ENCODE results near the gene ZNF511. TPM values are rescaled to one million over a fixed set of nuclear protein-coding genes. Genes with fewer than 3 reads are reported as not detected.

Gene ZNF511
- total and polyA plus RNA-seq, 4 experiments from 2014 or later: 31.5 to 107 (median 51.0) TPM

GRCh38 chr10:133326223-133326551 is 17.5 kb downstream of the ZNF511 start:
- H3K36me3 ChIP-seq (ENCODE audit: insufficient read depth, low read length): no peaks in the 10 kb centered on the region
- peaks cover 24% of the 10 kb centered on the region for H3K4me1 ChIP-seq (ENCODE audit: insufficient read depth, low read length)
- peak overlapping the region in 6 of 8 donors; percentile 17 to 54 (median 37) for H3K4me3 Mint-ChIP-seq
- no peaks in the 10 kb centered on the region for H3K9me3 ChIP-seq (ENCODE audit: control insufficient read depth in 1 of 2, low read length in 2 of 2)
- POLR2A ChIA-PET (ENCODE audit: partially characterized antibody): no interaction called here
- peaks cover 3 to 20% (median 12%) of the 10 kb centered on the region in 4 donors for H3K4me1 Mint-ChIP-seq
- H3K27me3 Mint-ChIP-seq: peaks cover 12 to 18% of the 10 kb centered on the region in 2 donors
- no peak for DNase-seq
- H3K27me3 ChIP-seq (ENCODE audit: insufficient read depth, low read length): peaks cover 31% of the 10 kb centered on the region
- H3K4me3 ChIP-seq (ENCODE audit: low read length in 2 of 2): no peak overlapping the region
- H3K9me3 Mint-ChIP-seq: no peaks in the 10 kb centered on the region
- peak overlapping the region in 3 of 7 donors; percentile 7 to 60 (median 13) for H3K27ac Mint-ChIP-seq
- no peaks in the 10 kb centered on the region for H3K36me3 Mint-ChIP-seq
- CTCF ChIA-PET (ENCODE audit: partially characterized antibody): no interaction called here
- H3K27ac ChIP-seq (ENCODE audit: low read depth, low read length): no peak overlapping the region
- intact Hi-C loops (cut with micrococcal nuclease): no loop called here

- Histone ChIP-seq H3K9me3 (ENCODE audit: control insufficient read depth in 1 of 2, low read length in 2 of 2) (no peaks in the 10 kb centered on the region), H3K4me1 (ENCODE audit: insufficient read depth, low read length) (peaks cover 24% of the 10 kb centered on the region), H3K27ac (ENCODE audit: low read depth, low read length) (no peak overlapping the region), H3K4me3 (ENCODE audit: low read length in 2 of 2) (no peak overlapping the region), H3K27me3 (ENCODE audit: insufficient read depth, low read length) (peaks cover 31% of the 10 kb centered on the region), H3K36me3 (ENCODE audit: insufficient read depth, low read length) (no peaks in the 10 kb centered on the region)
- ChIA-PET CTCF (ENCODE audit: partially characterized antibody) (interaction anchor here (1.4 to 3.2 kb wide), 5 partner anchors 10 to 115 kb away, joined by 4 to 28 read pairs (median 5); partner anchors contain the start of gene CALY), POLR2A (ENCODE audit: partially characterized antibody) (no interaction called here)
- Mint-ChIP-seq H3K27ac (peak overlapping the region in 2 of 7 donors; percentile 17 to 24), H3K4me3 (peak overlapping the region in 2 of 8 donors; percentile 32 to 53), H3K27me3 (peaks cover 12 to 18% of the 10 kb centered on the region in 2 donors), H3K4me1 (peaks cover 3 to 21% (median 12%) of the 10 kb centered on the region in 4 donors), H3K9me3 (no peaks in the 10 kb centered on the region), H3K36me3 (no peaks in the 10 kb centered on the region)
- intact Hi-C loops (cut with micrococcal nuclease): no loop called here
- DNase-seq: no peak
Observed at GRCh38 chr10:133326745-133327650, 18.3 kb downstream of the ZNF511 start.

GRCh38 chr10:133327651-133328357 is 19.1 kb downstream of the ZNF511 start:
- H3K4me3 Mint-ChIP-seq: no peak overlapping the region
- DNase-seq: peak in 1 of 5 donors; percentile 16
- intact Hi-C loops (cut with micrococcal nuclease): no loop called here

GRCh38 chr10:133328358-133329343 is 19.9 kb downstream of the ZNF511 start:
- no peak overlapping the region for H3K4me3 Mint-ChIP-seq
- peak in 1 of 5 donors; percentile 39 for DNase-seq
- H3K4me1 Mint-ChIP-seq: peaks cover 2 to 30% (median 12%) of the 10 kb centered on the region in 4 donors
- Histone ChIP-seq H3K4me3 (ENCODE audit: low read length in 2 of 2) (no peak overlapping the region), H3K36me3 (ENCODE audit: insufficient read depth, low read length) (no peaks in the 10 kb centered on the region), H3K27me3 (ENCODE audit: insufficient read depth, low read length) (peaks cover 31% of the 10 kb centered on the region), H3K4me1 (ENCODE audit: insufficient read depth, low read length) (peaks cover 24% of the 10 kb centered on the region), H3K9me3 (ENCODE audit: control insufficient read depth in 1 of 2, low read length in 2 of 2) (no peaks in the 10 kb centered on the region), H3K27ac (ENCODE audit: low read depth, low read length) (no peak overlapping the region)
- intact Hi-C loops (cut with micrococcal nuclease): loop anchor here (1.0 kb wide), 4 partner anchors 50 to 280 kb away; no protein-coding TSS in a partner anchor
- peak overlapping the region in 1 of 7 donors; percentile 79 for H3K27ac Mint-ChIP-seq
- CTCF ChIA-PET (ENCODE audit: partially characterized antibody): interaction anchor here (0.6 to 3.2 kb wide), 58 partner anchors 8 to 290 kb away, joined by 3 to 28 read pairs (median 5); partner anchors contain the start of genes CALY, ECHS1 and PRAP1
- peaks cover 0 to 5% (median 0%) of the 10 kb centered on the region in 8 donors for H3K9me3 Mint-ChIP-seq
- POLR2A ChIA-PET (ENCODE audit: partially characterized antibody): interaction anchor here (0.9 to 1.3 kb wide), 3 partner anchors 27 to 49 kb away, joined by 3 to 6 read pairs (median 3); partner anchors contain the start of genes FUOM and PAOX
- peaks cover 13 to 18% of the 10 kb centered on the region in 2 donors for H3K27me3 Mint-ChIP-seq
- no peaks in the 10 kb centered on the region for H3K36me3 Mint-ChIP-seq

More at GRCh38 chr10:133327651-133328357, 19.1 kb downstream of the ZNF511 start:
- CTCF ChIA-PET (ENCODE audit: partially characterized antibody): interaction anchor here (1.2 to 3.2 kb wide), 9 partner anchors 9 to 281 kb away, joined by 3 to 28 read pairs (median 5); partner anchors contain the start of gene CALY
- Mint-ChIP-seq H3K9me3 (peaks cover 0 to 5% (median 0%) of the 10 kb centered on the region in 8 donors), H3K4me1 (peaks cover 3 to 29% (median 12%) of the 10 kb centered on the region in 4 donors), H3K36me3 (no peaks in the 10 kb centered on the region), H3K27me3 (peaks cover 12 to 18% of the 10 kb centered on the region in 2 donors), H3K27ac (no peak overlapping the region)
- no peak overlapping the region for H3K4me3 ChIP-seq (ENCODE audit: low read length in 2 of 2)
- H3K36me3 ChIP-seq (ENCODE audit: insufficient read depth, low read length): no peaks in the 10 kb centered on the region
- POLR2A ChIA-PET (ENCODE audit: partially characterized antibody): interaction anchor here (1.2 kb wide), 1 partner anchor 30 kb away, joined by 3 read pairs; the partner anchor contains the start of gene FUOM
- H3K9me3 ChIP-seq (ENCODE audit: control insufficient read depth in 1 of 2, low read length in 2 of 2): no peaks in the 10 kb centered on the region
- H3K27ac ChIP-seq (ENCODE audit: low read depth, low read length): no peak overlapping the region
- H3K4me1 ChIP-seq (ENCODE audit: insufficient read depth, low read length): peaks cover 24% of the 10 kb centered on the region
- peaks cover 31% of the 10 kb centered on the region for H3K27me3 ChIP-seq (ENCODE audit: insufficient read depth, low read length)

GRCh38 chr10:133329491-133330202 is 20.9 kb downstream of the ZNF511 start:
- H3K9me3 Mint-ChIP-seq: peaks cover 0 to 7% (median 0%) of the 10 kb centered on the region in 8 donors
- ChIA-PET POLR2A (ENCODE audit: partially characterized antibody) (interaction anchor here (0.9 to 1.3 kb wide), 6 partner anchors 26 to 191 kb away, joined by 3 to 6 read pairs (median 3); partner anchors contain the start of gene PAOX), CTCF (ENCODE audit: partially characterized antibody) (interaction anchor here (0.6 to 3.2 kb wide), 57 partner anchors 9 to 1018 kb away, joined by 3 to 28 read pairs (median 5); partner anchors contain the start of genes ECHS1 and PRAP1)
- peak; percentile 77 to 84 (median 81) for DNase-seq
- Histone ChIP-seq H3K4me3 (ENCODE audit: low read length in 2 of 2) (no peak overlapping the region), H3K4me1 (ENCODE audit: insufficient read depth, low read length) (peaks cover 24% of the 10 kb centered on the region), H3K9me3 (ENCODE audit: control insufficient read depth in 1 of 2, low read length in 2 of 2) (no peaks in the 10 kb centered on the region), H3K27ac (ENCODE audit: low read depth, low read length) (no peak overlapping the region), H3K27me3 (ENCODE audit: insufficient read depth, low read length) (peaks cover 31% of the 10 kb centered on the region), H3K36me3 (ENCODE audit: insufficient read depth, low read length) (no peaks in the 10 kb centered on the region)
- peak overlapping the region in 2 of 7 donors; percentile 35 to 79 for H3K27ac Mint-ChIP-seq
- H3K36me3 Mint-ChIP-seq: no peaks in the 10 kb centered on the region
- peaks cover 13 to 18% of the 10 kb centered on the region in 2 donors for H3K27me3 Mint-ChIP-seq
- H3K4me3 Mint-ChIP-seq: peak overlapping the region in 5 of 8 donors; percentile 21 to 63 (median 32)
- peaks cover 3 to 31% (median 12%) of the 10 kb centered on the region in 4 donors for H3K4me1 Mint-ChIP-seq
- intact Hi-C loops (cut with micrococcal nuclease): loop anchor here (1.0 kb wide), 4 partner anchors 49 to 279 kb away; no protein-coding TSS in a partner anchor
